ENCODE data around the gene KRTAP10-10.
"Not testable (repeated sequence)": the region's sequence is repeated elsewhere in the genome, so short reads cannot be mapped to it uniquely, and the experiment has no call there.

The KRTAP10-10 gene

GRCh38 chr21:44601596-44602462 is 35.3 kb upstream of the KRTAP10-10 start:
- no peak overlapping the region for H3K4me3 ChIP-seq (ENCODE audit: low read depth, low read length)
- no peak for DNase-seq (ENCODE audit: low read depth)

DNA sequence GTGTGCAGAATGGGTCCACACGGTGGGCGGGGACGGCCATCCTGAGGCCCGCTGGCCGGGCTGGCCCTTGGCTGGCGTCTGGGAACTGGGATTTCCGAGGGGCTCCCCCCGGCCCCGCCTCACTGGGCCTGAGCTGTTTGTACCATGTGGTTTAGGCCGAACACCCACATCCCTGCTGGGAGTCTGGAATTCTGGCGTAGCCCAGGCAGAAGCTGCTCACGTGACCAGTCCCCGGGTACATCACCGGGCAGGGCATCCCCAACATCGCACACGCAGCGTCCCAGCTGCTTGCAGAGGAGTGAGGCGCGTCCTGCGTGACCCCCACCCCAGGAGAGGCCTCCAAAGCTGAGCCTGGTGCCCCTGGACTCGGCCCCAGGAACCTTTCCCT is 34.7 kb upstream of the KRTAP10-10 start:
- no peak overlapping the region for H3K4me3 ChIP-seq (ENCODE audit: low read depth, low read length)
- DNase-seq (ENCODE audit: low read depth), result no peak

DNA sequence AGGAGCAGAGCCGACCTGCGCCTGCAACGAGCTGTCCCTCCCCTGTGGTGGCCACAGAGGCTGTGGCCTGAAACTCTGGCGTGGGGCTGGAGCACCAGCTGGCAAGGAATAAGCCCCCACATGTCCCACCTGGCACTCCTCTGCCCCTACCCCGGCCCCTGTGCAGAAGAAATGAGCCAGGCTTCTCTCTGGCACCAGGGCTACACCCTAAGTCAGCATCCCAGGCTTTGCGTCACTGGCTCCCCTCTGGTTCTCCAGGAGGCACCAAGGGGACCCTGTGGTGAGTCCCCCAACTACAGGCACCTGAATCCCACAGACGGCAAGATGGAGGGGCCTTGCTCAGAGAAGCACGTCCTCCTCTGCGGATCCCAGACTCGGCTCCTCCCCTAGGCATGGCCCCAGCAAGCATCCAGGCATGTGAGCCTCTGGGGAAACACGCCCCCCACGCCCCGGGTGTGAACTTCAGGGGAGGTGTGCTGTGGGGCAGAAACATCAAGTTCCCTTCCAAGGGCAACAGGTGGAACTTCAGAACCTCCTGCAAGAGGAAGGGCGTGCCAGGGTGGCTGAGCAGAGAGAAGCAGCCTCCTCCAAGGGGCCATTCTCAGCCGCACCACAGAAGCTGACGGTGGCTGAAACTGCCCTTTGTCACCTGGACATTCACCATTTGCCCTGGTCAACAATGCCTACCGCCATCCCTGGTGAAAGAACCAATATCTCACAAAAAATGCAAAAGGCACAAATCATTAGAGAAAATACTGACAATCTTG is 33.9 kb upstream of the KRTAP10-10 start:
- no peak for DNase-seq (ENCODE audit: low read depth)
- H3K4me3 ChIP-seq (ENCODE audit: low read depth, low read length), result no peak overlapping the region

DNA sequence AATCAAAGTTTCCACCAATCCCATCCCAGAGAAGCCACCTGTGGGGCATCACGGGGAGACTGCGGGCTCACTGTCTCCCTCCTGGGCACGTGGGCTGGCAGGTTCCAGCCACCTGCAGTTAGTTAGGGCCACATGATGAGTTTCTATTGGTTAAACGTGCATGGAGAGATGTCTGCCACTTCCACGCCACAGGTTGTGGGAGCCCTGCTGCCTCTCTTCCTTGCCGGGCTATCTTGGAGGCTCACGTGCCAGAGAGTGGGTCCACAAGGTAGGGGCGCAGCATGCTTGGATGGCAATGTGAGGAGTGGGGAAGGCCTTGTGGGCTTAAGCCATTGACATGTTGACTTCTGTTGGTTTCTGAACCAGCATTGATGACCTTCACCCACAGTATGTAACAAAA is 33.2 kb upstream of the KRTAP10-10 start:
- H3K4me3 ChIP-seq (ENCODE audit: low read depth, low read length), result no peak overlapping the region
- DNase-seq (ENCODE audit: low read depth), result no peak

DNA sequence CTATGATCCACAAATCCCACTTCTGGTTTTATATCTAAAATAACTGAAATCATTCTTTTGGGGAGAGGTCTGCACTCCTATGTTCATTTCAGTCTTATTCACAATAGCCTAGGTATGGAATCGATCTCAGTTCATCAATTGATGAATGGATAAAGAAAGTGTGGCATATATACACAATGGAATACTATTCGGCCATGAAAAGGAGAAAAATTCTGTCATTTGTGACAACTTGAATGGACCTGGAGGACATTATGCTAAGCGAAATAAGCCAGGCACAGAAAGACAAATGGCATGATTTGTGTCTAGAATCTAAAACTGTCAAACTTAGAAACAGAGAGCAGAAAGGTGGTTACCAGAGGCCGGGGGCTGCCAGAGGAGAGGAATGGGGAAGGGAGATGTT is 30.7 kb upstream of the KRTAP10-10 start:
- no peak overlapping the region for H3K4me3 ChIP-seq (ENCODE audit: low read depth, low read length)
- no peak for DNase-seq (ENCODE audit: low read depth)

DNA sequence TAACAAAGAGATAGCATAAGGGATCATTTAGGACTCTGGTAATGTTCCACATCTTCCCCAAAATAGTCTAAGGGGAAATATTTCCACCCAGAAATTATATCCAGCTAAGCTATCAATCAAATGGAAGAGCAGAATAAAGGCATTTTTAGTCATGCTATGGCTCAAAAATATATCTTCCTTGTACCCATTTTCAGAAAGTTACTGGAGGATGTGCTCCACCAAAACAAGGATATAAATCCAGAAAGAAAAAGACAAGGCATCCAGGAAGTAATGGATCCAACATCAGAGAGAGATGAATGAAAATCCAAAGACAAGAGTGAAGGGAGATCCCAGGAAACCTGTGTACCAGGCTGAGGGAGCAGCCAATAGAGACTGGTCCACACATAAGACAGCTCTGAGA is 28.0 kb upstream of the KRTAP10-10 start:
- H3K4me3 ChIP-seq (ENCODE audit: low read depth, low read length), result no peak overlapping the region
- DNase-seq (ENCODE audit: low read depth), result no peak

GRCh38 chr21:44610157-44610843 is 26.9 kb upstream of the KRTAP10-10 start:
- not testable (repeated sequence) for DNase-seq (ENCODE audit: low read depth); H3K4me3 ChIP-seq (ENCODE audit: low read depth, low read length)

DNA sequence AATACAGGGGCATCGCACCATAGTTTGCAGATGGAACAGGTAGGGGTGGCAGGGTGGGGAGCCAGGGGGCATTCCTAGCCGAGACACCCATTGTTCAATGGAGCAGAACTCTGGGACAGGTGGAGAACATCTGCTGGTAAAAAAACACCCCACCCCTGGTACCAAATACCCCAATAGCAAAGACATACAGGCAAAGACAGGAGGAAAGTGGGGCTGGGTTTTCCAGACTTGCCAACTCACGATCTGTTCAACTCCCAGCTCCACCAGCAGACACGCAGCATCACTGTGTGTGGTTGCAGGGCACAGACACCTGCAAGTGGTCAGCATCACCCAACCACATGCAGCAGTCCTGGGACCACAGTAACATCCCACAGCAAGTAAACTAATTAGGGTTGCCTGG is 25.6 kb upstream of the KRTAP10-10 start:
- no peak for DNase-seq (ENCODE audit: low read depth)

GRCh38 chr21:44612029-44612486 is 25.1 kb upstream of the KRTAP10-10 start, which contains the start of gene KRTAP10-8:
KRTAP10-8 (plus strand) TSS chr21:44612079; CDS start chr21:44612101, 22 bp downstream.
- no peak for DNase-seq (ENCODE audit: low read depth)
- no peak within 1 kb of the TSS for H3K4me3 ChIP-seq (ENCODE audit: low read depth, low read length)

More for the DNA sequence above, 25.6 kb upstream of the KRTAP10-10 start:
- no peak overlapping the region for H3K4me3 ChIP-seq (ENCODE audit: low read depth, low read length)

- no peak overlapping the region for H3K4me3 ChIP-seq (ENCODE audit: low read depth, low read length)
- no peak for DNase-seq (ENCODE audit: low read depth)
These were observed 24.4 kb upstream of the KRTAP10-10 start for GRCh38 chr21:44612669-44613229.

- H3K4me3 ChIP-seq (ENCODE audit: low read depth, low read length), result no peak overlapping the region
- DNase-seq (ENCODE audit: low read depth), result no peak
These were observed 23.6 kb upstream of the KRTAP10-10 start for GRCh38 chr21:44613386-44614155.

DNA sequence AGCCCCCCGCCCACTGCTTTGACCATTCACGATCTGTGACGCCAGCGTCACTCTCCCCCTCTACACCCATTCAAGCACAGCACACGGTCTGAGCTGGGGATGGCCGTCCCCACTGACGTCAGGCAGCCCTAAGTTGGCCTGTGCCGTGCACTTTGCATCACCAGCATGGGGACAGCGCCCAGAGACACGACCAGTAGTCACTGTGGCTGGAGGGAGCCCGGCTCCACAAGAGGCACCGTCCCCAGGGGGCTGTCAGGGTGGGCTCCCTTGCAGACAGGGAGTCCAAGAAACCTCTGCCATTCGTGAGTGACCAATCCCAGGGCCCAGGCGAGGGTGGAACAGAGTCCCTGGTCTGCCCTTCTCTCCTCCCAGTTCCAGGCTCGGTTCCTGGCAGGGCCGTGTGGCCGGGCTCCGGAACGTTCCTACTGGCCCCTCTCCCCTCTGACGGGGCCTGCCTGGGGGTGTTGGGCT is 23.0 kb upstream of the KRTAP10-10 start:
- no peak overlapping the region for H3K4me3 ChIP-seq (ENCODE audit: low read depth, low read length)
- DNase-seq (ENCODE audit: low read depth), result no peak

DNA sequence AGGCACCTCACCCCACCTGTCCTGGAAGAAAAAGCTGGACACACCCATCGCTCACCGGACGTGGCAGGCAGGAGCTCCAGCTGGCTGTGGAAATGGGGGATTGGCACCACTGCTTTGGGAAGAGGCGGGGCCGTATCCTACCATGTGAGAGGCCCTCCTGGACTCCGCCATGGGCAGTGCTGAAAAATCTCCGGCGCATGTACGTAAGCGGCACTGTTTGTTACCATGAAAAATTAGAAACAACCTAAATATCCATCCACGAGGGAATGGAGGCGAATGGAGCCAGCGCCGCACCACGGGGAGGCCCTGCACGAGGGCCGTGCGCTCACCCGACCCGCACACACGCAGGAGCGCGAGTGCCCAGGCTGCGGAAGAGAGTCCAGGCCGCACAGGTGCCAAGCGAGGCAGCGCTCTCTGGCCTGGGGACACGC is 22.2 kb upstream of the KRTAP10-10 start:
- H3K4me3 ChIP-seq (ENCODE audit: low read depth, low read length), result no peak overlapping the region
- DNase-seq (ENCODE audit: low read depth), result no peak

DNA sequence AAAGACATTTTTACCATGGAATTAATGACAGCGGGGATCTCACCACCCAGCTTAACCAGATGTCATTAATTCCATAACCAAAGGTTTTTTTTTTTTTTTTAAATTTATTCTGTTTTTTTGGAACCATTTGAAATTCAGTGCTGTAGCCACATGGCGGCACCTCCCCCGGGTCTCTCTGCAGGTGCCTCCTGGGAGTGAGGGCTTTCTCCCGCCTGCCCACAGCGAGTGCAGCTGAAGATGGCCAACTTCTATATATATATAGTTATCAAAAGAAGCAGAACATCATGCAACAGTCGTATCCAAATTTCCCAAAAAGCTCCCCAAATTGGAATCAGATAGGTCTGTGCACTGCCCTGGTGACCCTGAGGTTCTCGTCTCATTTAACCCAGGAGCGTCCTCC is 21.7 kb upstream of the KRTAP10-10 start:
- DNase-seq (ENCODE audit: low read depth), result no peak
- no peak overlapping the region for H3K4me3 ChIP-seq (ENCODE audit: low read depth, low read length)

GRCh38 chr21:44615911-44616590 is 21.1 kb upstream of the KRTAP10-10 start:
- no peak for DNase-seq (ENCODE audit: low read depth)
- H3K4me3 ChIP-seq (ENCODE audit: low read depth, low read length), result no peak overlapping the region

- H3K4me3 ChIP-seq (ENCODE audit: low read depth, low read length), result no peak overlapping the region
- DNase-seq (ENCODE audit: low read depth), result no peak
These were observed 20.6 kb upstream of the KRTAP10-10 start for GRCh38 chr21:44616591-44616926.

- DNase-seq (ENCODE audit: low read depth), result no peak
- no peak overlapping the region for H3K4me3 ChIP-seq (ENCODE audit: low read depth, low read length)
These were observed 20.1 kb upstream of the KRTAP10-10 start for GRCh38 chr21:44617071-44617501.

DNA sequence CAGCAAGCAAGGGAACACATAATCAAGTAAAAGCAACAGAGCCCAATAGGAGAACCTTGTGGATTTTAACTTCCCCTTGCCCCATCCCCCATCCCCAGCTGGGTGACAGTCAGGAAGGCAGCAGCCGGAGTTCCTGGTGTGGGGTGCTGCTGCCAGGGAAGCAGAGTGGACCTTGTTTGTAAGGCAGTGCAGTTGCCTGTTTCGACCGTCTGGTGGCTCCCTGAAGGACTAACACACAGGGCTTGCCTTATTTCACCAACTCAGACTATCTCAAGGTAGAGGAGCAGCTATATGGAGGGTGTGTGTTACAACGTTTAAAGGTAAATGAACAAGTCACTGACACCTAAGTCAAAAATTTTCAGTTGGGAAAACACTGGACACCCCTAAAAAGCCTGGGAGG is 18.7 kb upstream of the KRTAP10-10 start:
- no peak overlapping the region for H3K4me3 ChIP-seq (ENCODE audit: low read depth, low read length)
- no peak for DNase-seq (ENCODE audit: low read depth)
